HCT116 (cell line): ENCODE data around the gene WDR93. TPM values are rescaled to one million over a fixed set of nuclear protein-coding genes. Genes with fewer than 3 reads are reported as not detected.

Experiments used
- ATAC-seq: fragments of 200-7000 bp; cut with Tn5 transposase; 2 replicates; pipeline ENCODE4 v1.9.1; 2020; ENCODE audit warnings: mild to moderate bottlenecking, moderate library complexity
- BruUV-seq: library from RNA; stranded (reverse); fragments of 400-500 nt; replicated peaks from 2 replicates; lab custom pipeline; 2021; lab: Mats Ljungman, UMichigan
- CTCF ChIA-PET: fragments of 300-600 bp; sonication (Branson Sonifier 250); formaldehyde crosslinking; loops from one replicate; lab custom pipeline; 2021; ENCODE audit warnings: antibody characterized with exemption; lab: Charles Lee
- POLR2A ChIA-PET: fragments of 300-600, 350-600 bp; sonication (Branson Sonifier 250); formaldehyde crosslinking; loops from one replicate; lab custom pipeline; 2021; ENCODE audit warnings: antibody characterized with exemption; lab: Charles Lee
- RAD21 ChIA-PET, 2 experiments: fragments of 300-600 bp; sonication (Branson Sonifier 250); formaldehyde crosslinking; loops; one replicate each; lab custom pipeline; 2023; ENCODE audit warnings: low total read pairs in 2 of 2; ENCODE audit not compliant: uncharacterized antibody in 2 of 2, unreplicated experiment in 2 of 2, low non-redundant PET in 1 of 2; lab: Charles Lee
- DNase-seq: peaks from one replicate; pipeline ENCODE4 v3.0.0-alpha.2; 2010; ENCODE audit warnings: low read depth, low spot score
- H2AFZ ChIP-seq: fragments of 200-600 bp; shearing (Covaris generic), sonication (generic); 2 replicates; pipeline ENCODE4 v1.6.1; 2017; ENCODE audit warnings: low read depth, mixed run types, mixed read lengths, antibody characterized with exemption, low read length; ENCODE audit not compliant: poor library complexity, severe bottlenecking
- H3K27ac ChIP-seq: 2 replicates; pipeline ENCODE4 v1.5.1; 2012; ENCODE audit warnings: low read depth, low read length
- H3K27me3 ChIP-seq: fragments of 200-600 bp; sonication (generic); 2 replicates; pipeline ENCODE4 v1.6.1; 2016; ENCODE audit warnings: mixed run types, low read length, mixed read lengths; ENCODE audit not compliant: insufficient read depth
- H3K36me3 ChIP-seq, 2 experiments: fragments of 200-500 bp in 1 of 2; fragments of 200-600 bp in 1 of 2; sonication (Bioruptor generic) in 1 of 2; sonication (generic) in 1 of 2; 2 replicates each; pipeline versions ENCODE4 v1.5.1 to v1.6.1; 2014 to 2016; ENCODE audit warnings: low read length in 2 of 2, inconsistent platforms in 1 of 2, mixed read lengths in 1 of 2, mixed run types in 1 of 2; ENCODE audit not compliant: insufficient read depth in 2 of 2, control insufficient read depth in 1 of 2
- H3K4me1 ChIP-seq, 2 experiments: fragments of 200-600 bp in 1 of 2; sonication (generic) in 1 of 2; 2 replicates each; pipeline versions ENCODE4 v1.5.1 to v1.6.1; 2012 to 2017; ENCODE audit warnings: low read length in 2 of 2, inconsistent platforms in 1 of 2, mild to moderate bottlenecking in 1 of 2, mixed read lengths in 1 of 2, mixed run types in 1 of 2, moderate library complexity in 1 of 2; ENCODE audit not compliant: insufficient read depth in 2 of 2, control insufficient read depth in 1 of 2
- H3K4me2 ChIP-seq: fragments of 200-600 bp; sonication (generic); 2 replicates; pipeline ENCODE4 v1.6.1; 2017; ENCODE audit warnings: mixed run types, low read length, mixed read lengths
- H3K4me3 ChIP-seq, 2 experiments: fragments of 200-600 bp in 1 of 2; sonication (generic) in 1 of 2; replicated peaks in 1 of 2; 2 replicates each; pipeline ENCODE4 v1.5.1; 2011 to 2016; ENCODE audit warnings: low read length in 2 of 2, control low read depth in 1 of 2, low read depth in 1 of 2, mild to moderate bottlenecking in 1 of 2, mixed read lengths in 1 of 2, mixed run types in 1 of 2
- H3K79me2 ChIP-seq: fragments of 200-600 bp; sonication (generic); 2 replicates; pipeline ENCODE4 v1.6.1; 2017; ENCODE audit warnings: mild to moderate bottlenecking, mixed run types, low read length, moderate library complexity, mixed read lengths; ENCODE audit not compliant: insufficient read depth
- H3K9ac ChIP-seq: fragments of 200-600 bp; sonication (generic); 2 replicates; pipeline ENCODE4 v1.6.1; 2016; ENCODE audit warnings: low read length, mixed read lengths
- H3K9me2 ChIP-seq: fragments of 200-600 bp; sonication (generic), shearing (Covaris generic); 2 replicates; pipeline ENCODE4 v1.6.1; 2017; ENCODE audit warnings: mixed run types, mild to moderate bottlenecking, moderate library complexity; ENCODE audit not compliant: insufficient read depth
- H3K9me3 ChIP-seq, 2 experiments: fragments of 200-500 bp in 1 of 2; fragments of 200-600 bp in 1 of 2; sonication (Bioruptor generic) in 1 of 2; sonication (generic) in 1 of 2; 2 replicates each; pipeline ENCODE4 v1.6.1; 2014 to 2017; ENCODE audit warnings: low read length in 2 of 2, mixed read lengths in 2 of 2, inconsistent platforms in 1 of 2, low read depth in 1 of 2, mild to moderate bottlenecking in 1 of 2, mixed run types in 1 of 2, moderate library complexity in 1 of 2; ENCODE audit not compliant: control insufficient read depth in 1 of 2, insufficient read depth in 1 of 2
- H4K20me1 ChIP-seq: fragments of 200-600 bp; sonication (generic), shearing (Covaris generic); 2 replicates; pipeline ENCODE4 v1.6.1; 2017; ENCODE audit warnings: mixed run types, mild to moderate bottlenecking, moderate library complexity; ENCODE audit not compliant: insufficient read depth
- CBX3 ChIP-seq: IDR thresholded peaks from 2 replicates; pipeline ENCODE4 v1.6.1; 2012; ENCODE audit warnings: low read depth
- CTCF ChIP-seq, 3 experiments: fragments of 200-600 bp in 1 of 3; sonication (generic) in 1 of 3; IDR thresholded peaks in 2 of 3; conservative IDR thresholded peaks in 1 of 3; 2 replicates each; pipeline ENCODE4 v1.5.1; 2012 to 2017; ENCODE audit warnings: low read depth in 2 of 3, low read length in 2 of 3, antibody characterized with exemption in 1 of 3, borderline replicate concordance in 1 of 3, control low read depth in 1 of 3, mild to moderate bottlenecking in 1 of 3, mixed read lengths in 1 of 3, mixed run types in 1 of 3, moderate library complexity in 1 of 3; ENCODE audit not compliant: insufficient read depth in 1 of 3
- ELF1 ChIP-seq: IDR thresholded peaks from 2 replicates; pipeline ENCODE4 v1.6.1; 2012; ENCODE audit warnings: low read depth, borderline replicate concordance
- EZH2 ChIP-seq: fragments of 200-600 bp; sonication (generic); IDR thresholded peaks from 2 replicates; pipeline ENCODE4 v1.6.1; 2017; ENCODE audit warnings: antibody characterized with exemption, mixed run types
- MAX ChIP-seq: IDR thresholded peaks from 2 replicates; pipeline ENCODE4 v1.6.1; 2012
- intact Hi-C: fragments of 100-400 bp; cut with micrococcal nuclease; formaldehyde crosslinking; loops from 2 replicates; pipeline ENCODE4 v1.10.0; 2022
- total RNA-seq: library from RNA; stranded (reverse); gene quantifications from one replicate; pipeline ENCODE4 v1.2.1, GENCODE V29; 2021; ENCODE audit not compliant: unreplicated experiment
- TF ChIP-seq, protein P1 (sequence below): IDR thresholded peaks from 2 replicates; pipeline ENCODE4 v1.6.1; 2011; ENCODE audit warnings: mild to moderate bottlenecking, low read length, moderate library complexity; ENCODE audit not compliant: insufficient replicate concordance; ENCODE audit errors: extremely low read depth

WDR93 gene
- total RNA-seq, 1 experiment from 2014 or later = 0.42 TPM

- H3K27me3 ChIP-seq = no peaks in the 10 kb centered on the region
- RAD21 ChIA-PET = no interaction called here
- DNase-seq (no peak), ATAC-seq (no peak)
- no peak overlapping the region for H3K27ac ChIP-seq
- intact Hi-C loops = no loop called here
- H3K9ac ChIP-seq = no peak overlapping the region
- H3K79me2 ChIP-seq = no peaks in the 10 kb centered on the region
- TF ChIP-seq EZH2 (no peak), CBX3 (no peak), MAX (no peak), ELF1 (no peak), CTCF (IDR thresholded peaks at IDR 0.05 in 2 of 3, conservative IDR thresholded peaks at IDR 0.05 in 1 of 3; ENCODE audit: borderline replicate concordance in 1 of 3, insufficient read depth in 1 of 3, low read depth in 2 of 3, low read length in 2 of 3) (no peak)
- TF ChIP-seq, protein P1, sequence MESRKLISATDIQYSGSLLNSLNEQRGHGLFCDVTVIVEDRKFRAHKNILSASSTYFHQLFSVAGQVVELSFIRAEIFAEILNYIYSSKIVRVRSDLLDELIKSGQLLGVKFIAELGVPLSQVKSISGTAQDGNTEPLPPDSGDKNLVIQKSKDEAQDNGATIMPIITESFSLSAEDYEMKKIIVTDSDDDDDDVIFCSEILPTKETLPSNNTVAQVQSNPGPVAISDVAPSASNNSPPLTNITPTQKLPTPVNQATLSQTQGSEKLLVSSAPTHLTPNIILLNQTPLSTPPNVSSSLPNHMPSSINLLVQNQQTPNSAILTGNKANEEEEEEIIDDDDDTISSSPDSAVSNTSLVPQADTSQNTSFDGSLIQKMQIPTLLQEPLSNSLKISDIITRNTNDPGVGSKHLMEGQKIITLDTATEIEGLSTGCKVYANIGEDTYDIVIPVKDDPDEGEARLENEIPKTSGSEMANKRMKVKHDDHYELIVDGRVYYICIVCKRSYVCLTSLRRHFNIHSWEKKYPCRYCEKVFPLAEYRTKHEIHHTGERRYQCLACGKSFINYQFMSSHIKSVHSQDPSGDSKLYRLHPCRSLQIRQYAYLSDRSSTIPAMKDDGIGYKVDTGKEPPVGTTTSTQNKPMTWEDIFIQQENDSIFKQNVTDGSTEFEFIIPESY = no peak
- H3K9me2 ChIP-seq = no peaks in the 10 kb centered on the region
- no peak overlapping the region for H3K4me3 ChIP-seq
- H3K9me3 ChIP-seq = no peaks in the 10 kb centered on the region
- no peak overlapping the region for H3K4me2 ChIP-seq
- CTCF ChIA-PET = interaction anchor here (1.7 to 2.9 kb wide), 3 partner anchors 11 to 35 kb away, joined by 6 to 10 read pairs (median 8); no protein-coding TSS in a partner anchor
- no peaks in the 10 kb centered on the region for H4K20me1 ChIP-seq
- H3K4me1 ChIP-seq = peaks cover 6 to 38% of the 10 kb centered on the region in 2 experiments
- H2AFZ ChIP-seq = no peak overlapping the region
- POLR2A ChIA-PET = no interaction called here
- no TSS peak for BruUV-seq
- H3K36me3 ChIP-seq = no peaks in the 10 kb centered on the region
Measured at GRCh38 chr15:89774492-89774891, 83.9 kb downstream of the WDR93 start.
